H1 (cell line): ENCODE results near the gene PTBP3. TPM values are rescaled to one million over a fixed set of nuclear protein-coding genes. Genes with fewer than 3 reads are reported as not detected.

ENCODE experiments used
- CTCF ChIA-PET: fragments of 300-600 bp; sonication (Branson Sonifier 250); formaldehyde crosslinking; loops from one replicate; lab custom pipeline; 2021; ENCODE audit not compliant: partially characterized antibody; lab: Charles Lee
- POLR2A ChIA-PET: fragments of 300-600 bp; sonication (Branson Sonifier 250); formaldehyde crosslinking; loops from one replicate; lab custom pipeline; 2021; ENCODE audit warnings: inconsistent platforms; ENCODE audit not compliant: partially characterized antibody; lab: Charles Lee
- DNase-seq, 2 experiments: peaks; one replicate each; pipeline versions ENCODE4 v3.0.0 to v3.0.0-alpha.2; 2010 to 2022; ENCODE audit warnings: low spot score in 2 of 2, low read depth in 1 of 2, mixed read lengths in 1 of 2
- FAIRE-seq: peaks from 2 replicates; lab custom pipeline; 2011; peaks lifted over from hg19 to GRCh38; lab: Jason Lieb, UNC
- H2AFZ ChIP-seq: 2 replicates; pipeline ENCODE4 v1.8.1; 2012; ENCODE audit warnings: low read length, inconsistent platforms
- H2AK5ac ChIP-seq: 2 replicates; pipeline ENCODE4 v1.6.1; 2013; ENCODE audit warnings: low read depth, low read length
- H2BK120ac ChIP-seq: replicated peaks from 2 replicates; pipeline ENCODE3; 2013; ENCODE audit warnings: low read depth, low read length, inconsistent platforms
- H2BK12ac ChIP-seq: 2 replicates; pipeline ENCODE4 v1.6.1; 2013; ENCODE audit warnings: low read depth, low read length
- H2BK15ac ChIP-seq: 2 replicates; pipeline ENCODE4 v1.6.1; 2013; ENCODE audit warnings: low read length
- H2BK20ac ChIP-seq: 2 replicates; pipeline ENCODE4 v1.6.1; 2013; ENCODE audit warnings: low read length
- H2BK5ac ChIP-seq: 2 replicates; pipeline ENCODE4 v1.6.1; 2013; ENCODE audit warnings: low read depth, low read length
- H3K14ac ChIP-seq: 2 replicates; pipeline ENCODE4 v1.6.1; 2013; ENCODE audit warnings: inconsistent platforms; ENCODE audit not compliant: insufficient read length
- H3K18ac ChIP-seq: 2 replicates; pipeline ENCODE4 v1.6.1; 2013; ENCODE audit warnings: low read length; ENCODE audit errors: extremely low read depth
- H3K23ac ChIP-seq: 2 replicates; pipeline ENCODE4 v1.6.1; 2013; ENCODE audit warnings: inconsistent platforms; ENCODE audit not compliant: insufficient read length
- H3K23me2 ChIP-seq: 2 replicates; pipeline ENCODE4 v1.6.1; 2013; ENCODE audit warnings: low read depth, low read length
- H3K27ac ChIP-seq: 2 replicates; pipeline ENCODE4 v1.6.1; 2011; ENCODE audit warnings: low read depth, low read length, inconsistent platforms
- H3K27me3 ChIP-seq, 4 experiments: replicated peaks in 1 of 4; 1 replicate in 1 of 4; 2 replicates in 3 of 4; pipeline versions ENCODE4 v1.6.1 to v1.8.1; 2011 to 2013; ENCODE audit warnings: low read length in 3 of 4, mild to moderate bottlenecking in 3 of 4, inconsistent platforms in 2 of 4, mixed read lengths in 2 of 4, moderate library complexity in 1 of 4; ENCODE audit not compliant: control insufficient read depth in 3 of 4, insufficient read depth in 3 of 4; ENCODE audit errors: extremely low read depth in 1 of 4
- H3K36me3 ChIP-seq, 4 experiments: 2 replicates each; pipeline versions ENCODE4 v1.6.1 to v1.8.1; 2011 to 2013; ENCODE audit warnings: mild to moderate bottlenecking in 4 of 4, low read length in 3 of 4, moderate library complexity in 2 of 4, control low read depth in 1 of 4, inconsistent platforms in 1 of 4; ENCODE audit not compliant: insufficient read depth in 4 of 4, control insufficient read depth in 2 of 4
- H3K4ac ChIP-seq: replicated peaks from 2 replicates; pipeline ENCODE3; 2013; ENCODE audit warnings: low read length, low read depth, mixed read lengths, inconsistent platforms; ENCODE audit not compliant: insufficient read length
- H3K4me1 ChIP-seq, 4 experiments: replicated peaks in 1 of 4; 1 replicate in 1 of 4; 2 replicates in 3 of 4; pipeline versions ENCODE4 v1.6.1 to v1.8.1; 2011 to 2013; ENCODE audit warnings: low read length in 3 of 4, inconsistent platforms in 2 of 4, mixed read lengths in 1 of 4; ENCODE audit not compliant: insufficient read depth in 4 of 4, control insufficient read depth in 3 of 4
- H3K4me2 ChIP-seq, 2 experiments: 2 replicates each; pipeline versions ENCODE4 v1.6.1 to v1.8.1; 2011 to 2013; ENCODE audit warnings: low read depth in 2 of 2, low read length in 2 of 2, control low read depth in 1 of 2, inconsistent platforms in 1 of 2, mild to moderate bottlenecking in 1 of 2; ENCODE audit not compliant: insufficient read depth in 1 of 2
- H3K4me3 ChIP-seq, 4 experiments: fragments of 200-600, 300-600 bp in 1 of 4; sonication (generic), shearing (Covaris generic), sonication (Bioruptor Twin) in 1 of 4; 2 replicates each; pipeline versions ENCODE4 v1.5.1 to v1.8.1; 2011 to 2016; ENCODE audit warnings: low read length in 4 of 4, low read depth in 3 of 4, control low read depth in 2 of 4, inconsistent platforms in 2 of 4, mild to moderate bottlenecking in 2 of 4, mixed read lengths in 1 of 4, moderate library complexity in 1 of 4; ENCODE audit not compliant: insufficient read depth in 2 of 4; ENCODE audit errors: extremely low read depth in 1 of 4
- H3K56ac ChIP-seq: replicated peaks from 2 replicates; pipeline ENCODE3; 2013; ENCODE audit warnings: low read depth, mild to moderate bottlenecking, mixed read lengths, low read length, inconsistent platforms; ENCODE audit not compliant: insufficient read length
- H3K79me1 ChIP-seq: 2 replicates; pipeline ENCODE4 v1.6.1; 2013; ENCODE audit warnings: low read depth, low read length, control low read depth
- H3K79me2 ChIP-seq, 2 experiments: 2 replicates each; pipeline versions ENCODE4 v1.6.1 to v1.8.1; 2012 to 2013; ENCODE audit warnings: low read length in 2 of 2, mild to moderate bottlenecking in 2 of 2, inconsistent platforms in 1 of 2; ENCODE audit not compliant: insufficient read depth in 2 of 2, control insufficient read depth in 1 of 2
- H3K9ac ChIP-seq, 4 experiments: replicated peaks in 1 of 4; 1 replicate in 1 of 4; 2 replicates in 3 of 4; pipeline versions ENCODE4 v1.6.1 to v1.8.1; 2011 to 2013; ENCODE audit warnings: low read depth in 3 of 4, low read length in 3 of 4, control low read depth in 2 of 4, mild to moderate bottlenecking in 2 of 4, moderate library complexity in 2 of 4, inconsistent platforms in 1 of 4; ENCODE audit errors: extremely low read depth in 1 of 4
- H3K9me3 ChIP-seq, 2 experiments: 2 replicates each; pipeline versions ENCODE4 v1.6.1 to v1.8.1; 2012 to 2013; ENCODE audit warnings: mild to moderate bottlenecking in 2 of 2, moderate library complexity in 2 of 2, control low read depth in 1 of 2, inconsistent platforms in 1 of 2, low read depth in 1 of 2, low read length in 1 of 2, mixed read lengths in 1 of 2; ENCODE audit not compliant: insufficient read depth in 2 of 2
- H4K20me1 ChIP-seq, 2 experiments: replicated peaks in 1 of 2; 2 replicates each; pipeline versions ENCODE3 to v1.8.1; 2011 to 2013; ENCODE audit warnings: inconsistent platforms in 2 of 2, low read length in 2 of 2, mild to moderate bottlenecking in 1 of 2; ENCODE audit not compliant: insufficient read depth in 2 of 2, control insufficient read depth in 1 of 2
- H4K5ac ChIP-seq: 2 replicates; pipeline ENCODE4 v1.6.1; 2013; ENCODE audit warnings: low read length, low read depth, mixed read lengths, inconsistent platforms; ENCODE audit not compliant: insufficient read length
- H4K8ac ChIP-seq: 2 replicates; pipeline ENCODE4 v1.8.0; 2013; ENCODE audit warnings: mild to moderate bottlenecking, moderate library complexity, low read length, inconsistent platforms; ENCODE audit not compliant: insufficient read depth; ENCODE audit errors: extremely low read depth
- H4K91ac ChIP-seq: replicated peaks from 2 replicates; pipeline ENCODE3; 2013; ENCODE audit warnings: low read length, mixed read lengths, inconsistent platforms; ENCODE audit not compliant: insufficient read length
- ASH2L ChIP-seq: fragments of 200-600, 300-600 bp; sonication (generic); IDR thresholded peaks from one replicate; pipeline ENCODE4 v1.7.1; 2017; ENCODE audit warnings: low read length
- BCL11A ChIP-seq, 2 experiments: IDR thresholded peaks; one replicate each; pipeline ENCODE4 v1.6.1; 2011; ENCODE audit warnings: low read depth in 2 of 2, low read length in 2 of 2, mild to moderate bottlenecking in 2 of 2
- E2F6 ChIP-seq: IDR thresholded peaks from 2 replicates; pipeline ENCODE4 v1.6.1; 2012; ENCODE audit warnings: inconsistent platforms
- TBP ChIP-seq: IDR thresholded peaks from 2 replicates; pipeline ENCODE4 v1.6.1; 2011; ENCODE audit warnings: low read depth, low read length, improper control_type of control experiment
- WGBS, 2 experiments: shearing (Covaris generic) in 1 of 2; methylation state at CpG; one replicate each; pipeline versions ENCODE4 v1.1.6 to v1.1.7; 2013 to 2015; ENCODE audit warnings: low lambda C conversion rate in 2 of 2, mixed read lengths in 2 of 2, inconsistent platforms in 1 of 2, low coverage in 1 of 2, missing lambda C conversion rate in 1 of 2; ENCODE audit not compliant: insufficient replicate concordance in 2 of 2, insufficient coverage in 1 of 2, insufficient read length in 1 of 2; ENCODE audit errors: extremely low coverage in 1 of 2, missing lambda C conversion rate in 1 of 2; 5-methylcytosine and 5-hydroxymethylcytosine counted together
- polyA plus RNA-seq, 7 experiments: library from polyadenylated mRNA; depleted of rRNA in 3 of 7; stranded (reverse) in 5 of 7; unstranded in 2 of 7; fragments of >200 nt in 5 of 7; fragments of 200-250 nt in 2 of 7; gene quantifications; 1 replicate in 5 of 7; 2 replicates in 1 of 7; 4 replicates in 1 of 7; pipeline versions ENCODE4 v1.2.1 to v1.2.3, GENCODE V29; 2011 to 2013; ENCODE audit warnings: missing spikeins in 2 of 7, mixed read lengths in 2 of 7
- total RNA-seq: library from RNA; stranded (reverse); fragmentation: NEBNext Ultra II Directional; extraction: Animal tissue kit (Norgen Biotek cat#: 25700); gene quantifications from 2 replicates; pipeline ENCODE4 v1.2.1, GENCODE V29; 2021

PTBP3 gene
- total and polyA plus RNA-seq, 2 of the 8 experiments (the other 6 are each of a cell fraction or from before 2014, with no cell fraction given): 51.0 to 124 TPM

- no peak overlapping the region for H3K23ac ChIP-seq
- H4K91ac ChIP-seq: no peak overlapping the region
- no peak overlapping the region for H4K8ac ChIP-seq
- H4K5ac ChIP-seq: no peak overlapping the region
- H2BK20ac ChIP-seq: no peak overlapping the region
- peaks cover 0 to 2% (median 0%) of the 10 kb centered on the region in 4 experiments; a peak in 1 of 7 replicates for H3K27me3 ChIP-seq
- CTCF ChIA-PET: interaction anchor here (1.8 kb wide), 1 partner anchor 9 kb away, joined by 7 read pairs; no protein-coding TSS in a partner anchor
- FAIRE-seq: no peak
- no peak overlapping the region for H3K4ac ChIP-seq
- no peaks in the 10 kb centered on the region for H3K36me3 ChIP-seq
- H3K14ac ChIP-seq: no peak overlapping the region
- POLR2A ChIA-PET: no interaction called here
- H3K9me3 ChIP-seq: 0 out of 4 replicates have a peak, but pooled peaks cover 0 to 4% of the 10 kb centered on the region in 2 experiments
- H3K27ac ChIP-seq: no peak overlapping the region
- no peak overlapping the region for H2AFZ ChIP-seq
- H2BK5ac ChIP-seq: no peak overlapping the region
- H3K79me1 ChIP-seq: no peaks in the 10 kb centered on the region
- H2BK120ac ChIP-seq: no peak overlapping the region
- H3K79me2 ChIP-seq: no peaks in the 10 kb centered on the region
- WGBS, 2 experiments: 91% methylated on average over 1 of the region's 2 CpGs; no CpG with 5 or more reads in 1 of the 2 experiments
- H3K18ac ChIP-seq: no peak overlapping the region
- H3K23me2 ChIP-seq: no peaks in the 10 kb centered on the region
- no peak overlapping the region for H3K9ac ChIP-seq
- H3K4me3 ChIP-seq: no peak overlapping the region
- no peak for DNase-seq
- TF ChIP-seq BCL11A (IDR thresholded peaks at IDR 0.05; ENCODE audit: low read depth in 2 of 2, low read length in 2 of 2) (no peak), ASH2L (no peak), TBP (no peak), E2F6 (no peak)
- no peaks in the 10 kb centered on the region for H4K20me1 ChIP-seq
- no peak overlapping the region for H2AK5ac ChIP-seq
- no peak overlapping the region for H3K4me2 ChIP-seq
- no peak overlapping the region for H2BK15ac ChIP-seq
- peaks cover 0 to 10% (median 0%) of the 10 kb centered on the region in 4 experiments; a peak in 3 of 7 replicates for H3K4me1 ChIP-seq
- no peak overlapping the region for H3K56ac ChIP-seq
- no peak overlapping the region for H2BK12ac ChIP-seq
These were observed 148.5 kb downstream of the PTBP3 start for GRCh38 chr9:112184946-112185345.
